ENCODE data around the gene ZPBP2.
"Not testable (repeated sequence)": the region's sequence is repeated elsewhere in the genome, so short reads cannot be mapped to it uniquely, and the experiment has no call there.

DNA sequence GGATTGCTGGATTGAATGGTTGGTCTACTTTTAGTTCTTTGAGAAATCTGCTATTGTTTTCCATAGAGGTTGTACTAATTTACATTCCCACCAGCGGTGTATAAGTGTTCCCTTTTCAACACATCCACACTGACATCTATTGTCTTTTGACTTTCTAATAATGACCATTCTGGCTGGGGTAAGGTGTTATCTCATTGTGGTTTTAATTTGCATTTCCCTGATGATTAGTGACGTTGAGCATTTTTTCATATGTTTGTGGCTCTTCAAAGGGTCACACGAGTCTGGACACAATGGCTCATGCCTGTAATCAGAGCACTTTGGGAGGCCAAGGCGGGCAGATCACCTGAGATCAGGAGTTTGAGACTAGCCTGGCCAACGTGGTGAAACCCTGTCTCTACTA is 18.1 kb downstream of the ZPBP2 start:
- TF ChIP-seq, protein P1, sequence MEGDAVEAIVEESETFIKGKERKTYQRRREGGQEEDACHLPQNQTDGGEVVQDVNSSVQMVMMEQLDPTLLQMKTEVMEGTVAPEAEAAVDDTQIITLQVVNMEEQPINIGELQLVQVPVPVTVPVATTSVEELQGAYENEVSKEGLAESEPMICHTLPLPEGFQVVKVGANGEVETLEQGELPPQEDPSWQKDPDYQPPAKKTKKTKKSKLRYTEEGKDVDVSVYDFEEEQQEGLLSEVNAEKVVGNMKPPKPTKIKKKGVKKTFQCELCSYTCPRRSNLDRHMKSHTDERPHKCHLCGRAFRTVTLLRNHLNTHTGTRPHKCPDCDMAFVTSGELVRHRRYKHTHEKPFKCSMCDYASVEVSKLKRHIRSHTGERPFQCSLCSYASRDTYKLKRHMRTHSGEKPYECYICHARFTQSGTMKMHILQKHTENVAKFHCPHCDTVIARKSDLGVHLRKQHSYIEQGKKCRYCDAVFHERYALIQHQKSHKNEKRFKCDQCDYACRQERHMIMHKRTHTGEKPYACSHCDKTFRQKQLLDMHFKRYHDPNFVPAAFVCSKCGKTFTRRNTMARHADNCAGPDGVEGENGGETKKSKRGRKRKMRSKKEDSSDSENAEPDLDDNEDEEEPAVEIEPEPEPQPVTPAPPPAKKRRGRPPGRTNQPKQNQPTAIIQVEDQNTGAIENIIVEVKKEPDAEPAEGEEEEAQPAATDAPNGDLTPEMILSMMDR (IDR thresholded peaks at IDR 0.05; ENCODE audit: low read depth, low read length): not testable (repeated sequence)
- not testable (repeated sequence) for TF ChIP-seq POLR2A (IDR thresholded peaks at IDR 0.05; ENCODE audit: extremely low read depth, insufficient read length)
